ENCODE data around the gene ZNF444.

DNA sequence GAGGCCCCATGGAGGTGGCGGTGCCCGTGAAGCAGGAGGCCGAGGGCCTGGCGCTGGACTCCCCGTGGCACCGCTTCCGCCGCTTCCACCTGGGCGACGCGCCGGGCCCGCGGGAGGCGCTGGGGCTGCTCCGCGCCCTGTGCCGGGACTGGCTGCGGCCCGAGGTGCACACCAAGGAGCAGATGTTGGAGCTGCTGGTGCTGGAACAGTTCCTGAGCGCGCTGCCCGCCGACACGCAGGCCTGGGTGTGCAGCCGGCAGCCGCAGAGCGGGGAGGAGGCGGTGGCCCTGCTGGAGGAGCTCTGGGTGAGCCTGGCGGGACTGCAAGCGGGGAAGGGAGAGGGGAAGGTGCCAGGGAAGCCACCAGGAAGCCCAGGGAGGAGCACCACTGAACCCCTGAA, 5.8 kb downstream of the ZNF444 start:
- TF ChIP-seq POLR2A (IDR thresholded peaks at IDR 0.05; ENCODE audit: low read length): no peak
- TF ChIP-seq GATA1 (IDR thresholded peaks at IDR 0.05; ENCODE audit: low read depth, low read length): no peak
